ENCODE results near the gene SCO1.

- TF ChIP-seq, protein P1, sequence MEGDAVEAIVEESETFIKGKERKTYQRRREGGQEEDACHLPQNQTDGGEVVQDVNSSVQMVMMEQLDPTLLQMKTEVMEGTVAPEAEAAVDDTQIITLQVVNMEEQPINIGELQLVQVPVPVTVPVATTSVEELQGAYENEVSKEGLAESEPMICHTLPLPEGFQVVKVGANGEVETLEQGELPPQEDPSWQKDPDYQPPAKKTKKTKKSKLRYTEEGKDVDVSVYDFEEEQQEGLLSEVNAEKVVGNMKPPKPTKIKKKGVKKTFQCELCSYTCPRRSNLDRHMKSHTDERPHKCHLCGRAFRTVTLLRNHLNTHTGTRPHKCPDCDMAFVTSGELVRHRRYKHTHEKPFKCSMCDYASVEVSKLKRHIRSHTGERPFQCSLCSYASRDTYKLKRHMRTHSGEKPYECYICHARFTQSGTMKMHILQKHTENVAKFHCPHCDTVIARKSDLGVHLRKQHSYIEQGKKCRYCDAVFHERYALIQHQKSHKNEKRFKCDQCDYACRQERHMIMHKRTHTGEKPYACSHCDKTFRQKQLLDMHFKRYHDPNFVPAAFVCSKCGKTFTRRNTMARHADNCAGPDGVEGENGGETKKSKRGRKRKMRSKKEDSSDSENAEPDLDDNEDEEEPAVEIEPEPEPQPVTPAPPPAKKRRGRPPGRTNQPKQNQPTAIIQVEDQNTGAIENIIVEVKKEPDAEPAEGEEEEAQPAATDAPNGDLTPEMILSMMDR (IDR thresholded peaks at IDR 0.05): no peak
- TF ChIP-seq POLR2A (IDR thresholded peaks at IDR 0.05): peak; percentile 52 to 58
- TF ChIP-seq POLR2AphosphoS5 (IDR thresholded peaks at IDR 0.05): peak; percentile 53 to 83 (median 74)
These were observed 32.2 kb upstream of the SCO1 start, which contains the start of gene TMEM220 for GRCh38 chr17:10729334-10730193.

All from sigmoid colon (tissue), 4 donors.